OCI-LY3 (cell line): ENCODE results near the gene AIF1.

Experiments used
- CTCF ChIP-seq: fragments of 200-600, 300-600 bp; sonication (generic); IDR thresholded peaks from 2 replicates; pipeline ENCODE4 v1.5.1; 2014; ENCODE audit warnings: antibody characterized with exemption, low read length, low read depth
- EZH2phosphoT487 ChIP-seq: fragments of 200-600 bp; shearing (Covaris generic); IDR thresholded peaks from 2 replicates; pipeline ENCODE4 v1.6.1; 2018; ENCODE audit warnings: antibody characterized with exemption, mixed run types, low read depth

DNA sequence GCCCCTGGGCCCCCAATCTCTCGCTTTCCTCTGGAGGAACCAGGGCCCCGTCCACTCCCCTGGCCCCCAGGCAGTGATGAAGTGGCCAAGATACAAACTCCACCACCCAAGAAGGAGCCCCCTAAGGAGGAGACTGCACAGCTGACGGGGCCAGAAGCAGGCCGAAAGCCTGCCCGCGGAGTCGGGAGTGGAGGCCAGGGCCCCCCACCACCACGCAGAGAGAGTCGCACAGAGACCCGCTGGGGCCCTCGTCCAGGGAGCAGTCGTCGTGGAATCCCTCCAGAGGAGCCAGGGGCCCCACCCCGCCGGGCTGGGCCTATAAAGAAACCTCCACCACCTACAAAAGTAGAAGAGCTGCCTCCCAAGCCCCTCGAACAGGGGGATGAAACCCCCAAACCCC is 16.2 kb downstream of the AIF1 start:
- TF ChIP-seq CTCF (no peak), EZH2phosphoT487 (no peak)
